ENCODE measurements around the gene SETBP1. TPM values are rescaled to one million over a fixed set of nuclear protein-coding genes. Genes with fewer than 3 reads are reported as not detected.

Gene SETBP1
- total and polyA plus RNA-seq, 9 of the 15 experiments (the other 6 are each of a cell fraction or from before 2014, with no cell fraction given), result under 0.01 to 0.13 (median 0.04) TPM

GRCh38 chr18:44960580-44960979, 279.9 kb downstream of the SETBP1 start:
- no peak for ATAC-seq
- Histone ChIP-seq H3K79me2 (ENCODE audit: control insufficient read depth, insufficient read depth, low read length) (no peaks in the 10 kb centered on the region), H2AFZ (ENCODE audit: low read depth, low read length) (no peak overlapping the region), H3K4me3 (no peak overlapping the region), H3K9ac (ENCODE audit: insufficient read depth in 1 of 2, low read depth in 2 of 2, low read length in 2 of 2) (no peak overlapping the region), H3K4me1 (replicated peaks in 1 of 2; ENCODE audit: control insufficient read depth in 2 of 2, insufficient read depth in 2 of 2, low read length in 2 of 2) (no peaks in the 10 kb centered on the region), H3K36me3 (ENCODE audit: control insufficient read depth, insufficient read depth, low read length) (no peaks in the 10 kb centered on the region), H3K27me3 (ENCODE audit: control insufficient read depth in 2 of 2, insufficient read depth in 2 of 2, low read length in 2 of 2) (no peaks in the 10 kb centered on the region), H3K9me3 (replicated peaks; ENCODE audit: control insufficient read depth, insufficient read depth, low read depth, low read length) (no peaks in the 10 kb centered on the region), H3K27ac (ENCODE audit: extremely low read depth, low read depth, low read length) (no peak overlapping the region), H3K4me2 (ENCODE audit: insufficient read depth, low read length) (no peak overlapping the region), H4K20me1 (replicated peaks; ENCODE audit: control insufficient read depth, insufficient read depth, low read length) (no peaks in the 10 kb centered on the region), H3K9me1 (ENCODE audit: control insufficient read depth, insufficient read depth, low read length) (no peaks in the 10 kb centered on the region)
- TF ChIP-seq ZNF398 (CRISPR knock-in tag; IDR thresholded peaks at IDR 0.05) (no peak), KLF10 (CRISPR knock-in tag; IDR thresholded peaks at IDR 0.05) (no peak), ERF (CRISPR knock-in tag; IDR thresholded peaks at IDR 0.05) (no peak), PCBP1 (IDR thresholded peaks at IDR 0.05; ENCODE audit: low read depth, low read length, poor library complexity, severe bottlenecking) (no peak), ZNF24 (IDR thresholded peaks at IDR 0.05) (no peak), JUND (IDR thresholded peaks at IDR 0.05; ENCODE audit: borderline replicate concordance, low read depth, low read length) (no peak), JUND (tag; IDR thresholded peaks at IDR 0.05; ENCODE audit: borderline replicate concordance, low read depth, low read length) (no peak), ZBTB8A (IDR thresholded peaks at IDR 0.05; ENCODE audit: partially characterized antibody) (no peak), ZFP36 (IDR thresholded peaks at IDR 0.05; ENCODE audit: low read depth, low read length, partially characterized antibody) (no peak), MXD1 (CRISPR knock-in tag; IDR thresholded peaks at IDR 0.05; ENCODE audit: borderline replicate concordance, poor library complexity, severe bottlenecking) (no peak), HSF4 (CRISPR knock-in tag; IDR thresholded peaks at IDR 0.05; ENCODE audit: borderline replicate concordance) (no peak), ZNF324 (CRISPR knock-in tag; IDR thresholded peaks at IDR 0.05) (no peak), NR4A1 (CRISPR knock-in tag; IDR thresholded peaks at IDR 0.05) (no peak), NR4A1 (tag; IDR thresholded peaks at IDR 0.05) (no peak), SETDB1 (IDR thresholded peaks at IDR 0.05; ENCODE audit: low read length) (no peak)
- TF ChIP-seq, protein P1, sequence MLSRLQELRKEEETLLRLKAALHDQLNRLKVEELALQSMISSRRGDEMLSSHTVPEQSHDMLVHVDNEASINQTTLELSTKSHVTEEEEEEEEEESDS (CRISPR knock-in tag; IDR thresholded peaks at IDR 0.05), result no peak
- TF ChIP-seq, protein P2, sequence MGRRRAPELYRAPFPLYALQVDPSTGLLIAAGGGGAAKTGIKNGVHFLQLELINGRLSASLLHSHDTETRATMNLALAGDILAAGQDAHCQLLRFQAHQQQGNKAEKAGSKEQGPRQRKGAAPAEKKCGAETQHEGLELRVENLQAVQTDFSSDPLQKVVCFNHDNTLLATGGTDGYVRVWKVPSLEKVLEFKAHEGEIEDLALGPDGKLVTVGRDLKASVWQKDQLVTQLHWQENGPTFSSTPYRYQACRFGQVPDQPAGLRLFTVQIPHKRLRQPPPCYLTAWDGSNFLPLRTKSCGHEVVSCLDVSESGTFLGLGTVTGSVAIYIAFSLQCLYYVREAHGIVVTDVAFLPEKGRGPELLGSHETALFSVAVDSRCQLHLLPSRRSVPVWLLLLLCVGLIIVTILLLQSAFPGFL (CRISPR knock-in tag; IDR thresholded peaks at IDR 0.05), result no peak
- FAIRE-seq, result no peak
- DNase-seq (ENCODE audit: extremely low read depth in 1 of 4, low spot score in 3 of 4), result no peak
- 0% methylated on average over 2 of the region's 2 CpGs for WGBS (ENCODE audit: insufficient coverage, low coverage, missing lambda C conversion rate)
- in situ Hi-C loops (cut with MboI), result no loop called here
- no TSS peak for BruUV-seq (replicated peaks)
- ChIA-PET CTCF (ENCODE audit: low intra/inter-chr PET ratio) (no interaction called here), POLR2A (no interaction called here)
- intact Hi-C loops (cut with micrococcal nuclease), result no loop called here
